ENCODE data around the gene WDR11. TPM values are rescaled to one million over a fixed set of nuclear protein-coding genes. Genes with fewer than 3 reads are reported as not detected.
A peak's percentile ranks its signal among the peaks of the same experiment; 100 is the strongest.

Gene WDR11
- total and polyA plus RNA-seq, 9 of the 15 experiments (the other 6 are each of a cell fraction or from before 2014, with no cell fraction given): 12.4 to 50.7 (median 23.6) TPM

GRCh38 chr10:120942806-120943413, 91.7 kb downstream of the WDR11 start (continued):
- TF ChIP-seq, protein P1, sequence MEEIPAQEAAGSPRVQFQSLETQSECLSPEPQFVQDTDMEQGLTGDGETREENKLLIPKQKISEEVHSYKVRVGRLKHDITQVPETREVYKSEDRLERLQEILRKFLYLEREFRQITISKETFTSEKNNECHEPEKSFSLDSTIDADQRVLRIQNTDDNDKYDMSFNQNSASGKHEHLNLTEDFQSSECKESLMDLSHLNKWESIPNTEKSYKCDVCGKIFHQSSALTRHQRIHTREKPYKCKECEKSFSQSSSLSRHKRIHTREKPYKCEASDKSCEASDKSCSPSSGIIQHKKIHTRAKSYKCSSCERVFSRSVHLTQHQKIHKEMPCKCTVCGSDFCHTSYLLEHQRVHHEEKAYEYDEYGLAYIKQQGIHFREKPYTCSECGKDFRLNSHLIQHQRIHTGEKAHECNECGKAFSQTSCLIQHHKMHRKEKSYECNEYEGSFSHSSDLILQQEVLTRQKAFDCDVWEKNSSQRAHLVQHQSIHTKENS (CRISPR knock-in tag; IDR thresholded peaks at IDR 0.05): no peak
- TF ChIP-seq RFX7 (CRISPR knock-in tag; IDR thresholded peaks at IDR 0.05): no peak
- 0 out of 4 replicates have a peak, but pooled peaks of 1 of the 2 experiments have one; percentile 36 for TF ChIP-seq FOXK2 (conservative IDR thresholded peaks at IDR 0.05 in 1 of 2, IDR thresholded peaks at IDR 0.05 in 1 of 2; ENCODE audit: low read depth in 2 of 2)

- WGBS (ENCODE audit: insufficient coverage, low coverage, missing lambda C conversion rate): 29% methylated on average over 4 of the region's 6 CpGs
- FAIRE-seq (no peak), DNase-seq (ENCODE audit: extremely low read depth in 1 of 4, low spot score in 3 of 4) (peak in 2 of 4 experiments; percentile 14 to 15), ATAC-seq (no peak; the same call in 1 of the 3 replicates)
- H3K9me3 ChIP-seq (replicated peaks; ENCODE audit: control insufficient read depth, insufficient read depth, low read depth, low read length): no peaks in the 10 kb centered on the region
- no peaks in the 10 kb centered on the region for H4K20me1 ChIP-seq (replicated peaks; ENCODE audit: control insufficient read depth, insufficient read depth, low read length)
- H3K4me1 ChIP-seq (replicated peaks in 1 of 2; ENCODE audit: control insufficient read depth in 2 of 2, insufficient read depth in 2 of 2, low read length in 2 of 2): no peaks in the 10 kb centered on the region; a peak in 1 of 5 replicates
- H3K27me3 ChIP-seq (ENCODE audit: control insufficient read depth in 2 of 2, insufficient read depth in 2 of 2, low read length in 2 of 2): peaks cover 0 to 19% of the 10 kb centered on the region in 2 experiments; a peak in 2 of 5 replicates
- H3K4me2 ChIP-seq (ENCODE audit: insufficient read depth, low read length): no peak overlapping the region
- in situ Hi-C loops (cut with MboI): loop anchor here (10.0 to 25.0 kb wide), 2 partner anchors 791 to 969 kb away; no protein-coding TSS in a partner anchor
- intact Hi-C loops (cut with micrococcal nuclease): loop anchor here (2.0 to 10.0 kb wide), 3 partner anchors 661 to 943 kb away; no protein-coding TSS in a partner anchor
- no peak overlapping the region for H3K27ac ChIP-seq (ENCODE audit: extremely low read depth, low read depth, low read length)
- CTCF ChIA-PET (ENCODE audit: low intra/inter-chr PET ratio): interaction anchor here (0.6 to 1.1 kb wide), 2 partner anchors 791 to 1108 kb away, joined by 3 to 4 read pairs; no protein-coding TSS in a partner anchor
- no peak overlapping the region for H3K4me3 ChIP-seq
- POLR2A ChIA-PET: no interaction called here
- no peak overlapping the region for H2AFZ ChIP-seq (ENCODE audit: low read depth, low read length)
- TF ChIP-seq ELK3 (CRISPR knock-in tag; IDR thresholded peaks at IDR 0.05) (no peak), PHF21A (IDR thresholded peaks at IDR 0.05; ENCODE audit: borderline replicate concordance, low read depth) (no peak), CXXC5 (CRISPR knock-in tag; IDR thresholded peaks at IDR 0.05) (no peak), ZBTB2 (IDR thresholded peaks at IDR 0.05) (no peak), ILK (tag; IDR thresholded peaks at IDR 0.05; ENCODE audit: borderline replicate concordance, low read depth) (no peak)
- no peaks in the 10 kb centered on the region for H3K79me2 ChIP-seq (ENCODE audit: control insufficient read depth, insufficient read depth, low read length)
- H3K36me3 ChIP-seq (ENCODE audit: control insufficient read depth, insufficient read depth, low read length): no peaks in the 10 kb centered on the region
- H3K9ac ChIP-seq (ENCODE audit: insufficient read depth in 1 of 2, low read depth in 2 of 2, low read length in 2 of 2): no peak overlapping the region
- no TSS peak for BruUV-seq (replicated peaks)
- no peaks in the 10 kb centered on the region for H3K9me1 ChIP-seq (ENCODE audit: control insufficient read depth, insufficient read depth, low read length)
Observed at GRCh38 chr10:120943542-120943941, 92.4 kb downstream of the WDR11 start.

All from K562 (cell line).